Cerebellar nuclear complex (tissue), 1 donor: ENCODE measurements around the gene SDCCAG8.

Experiments
- DNase-seq, 2 experiments: peaks; one replicate each; lab custom pipeline; 2025; lab: John Stamatoyannopoulos, UW

Gene SDCCAG8

GRCh38 chr1:243281672-243282071 is 25.8 kb downstream of the SDCCAG8 start:
- DNase-seq: no peak

GRCh38 chr1:243286409-243287122 is 30.7 kb downstream of the SDCCAG8 start:
- no peak for DNase-seq

DNA sequence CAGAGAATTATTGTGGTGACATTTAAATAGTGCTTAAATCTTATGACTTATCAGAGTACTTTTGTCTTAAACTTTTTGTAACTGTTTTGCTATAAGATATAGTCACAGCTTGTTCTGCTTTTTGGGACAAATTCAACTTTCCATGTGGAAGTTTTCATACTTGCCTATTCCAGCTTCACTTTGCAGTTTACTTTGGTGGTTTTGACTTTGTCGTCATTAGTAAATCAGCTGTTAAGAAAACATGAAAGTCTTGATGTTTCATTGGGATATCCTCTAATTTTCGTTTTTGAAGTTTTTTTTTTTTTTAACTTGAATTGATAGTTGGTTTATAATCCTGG is 31.3 kb downstream of the SDCCAG8 start:
- DNase-seq: no peak

- no peak for DNase-seq
Observed at GRCh38 chr1:243287652-243288051, 31.8 kb downstream of the SDCCAG8 start.

DNA sequence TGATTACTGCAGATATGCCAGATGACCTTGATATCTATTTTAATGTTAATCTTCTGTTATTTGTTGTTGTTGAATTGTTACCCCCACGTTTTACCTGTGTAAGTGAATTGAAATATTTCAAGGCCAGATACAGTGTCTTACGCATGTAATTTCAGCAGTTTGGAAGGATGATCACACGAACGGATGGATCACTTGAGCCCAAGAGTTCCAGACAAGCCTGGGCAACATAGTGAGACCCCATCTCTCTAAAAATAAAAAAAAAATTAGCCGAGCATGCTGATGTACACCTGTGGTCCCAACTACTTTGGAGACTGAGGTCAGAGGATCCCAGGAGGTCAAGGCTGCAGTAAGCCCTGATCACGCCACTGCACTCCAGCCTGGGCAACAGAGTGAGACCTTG is 32.2 kb downstream of the SDCCAG8 start:
- no peak for DNase-seq

- DNase-seq: no peak
Observed at GRCh38 chr1:243291292-243291691, 35.5 kb downstream of the SDCCAG8 start.

DNA sequence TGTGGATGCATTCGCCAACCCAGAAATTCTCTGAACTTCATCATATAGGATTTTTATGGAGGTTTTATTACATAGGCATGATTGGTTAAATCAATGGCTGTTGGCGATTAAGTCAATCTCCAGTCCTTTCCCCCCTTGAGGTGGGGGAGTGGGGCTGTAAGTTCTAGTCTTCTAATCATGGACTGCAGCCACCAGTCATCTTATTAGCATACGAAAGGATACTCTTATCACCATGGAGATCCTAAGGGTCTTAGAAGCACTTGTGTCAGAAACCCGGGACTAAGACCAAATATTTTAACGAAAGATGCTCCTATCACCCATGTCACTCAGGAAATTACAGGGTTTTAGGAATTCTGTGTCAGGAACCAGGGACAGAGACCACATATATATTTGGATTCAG is 36.3 kb downstream of the SDCCAG8 start:
- no peak for DNase-seq

- DNase-seq: no peak
Observed at GRCh38 chr1:243293941-243294722, 38.3 kb downstream of the SDCCAG8 start.

DNA sequence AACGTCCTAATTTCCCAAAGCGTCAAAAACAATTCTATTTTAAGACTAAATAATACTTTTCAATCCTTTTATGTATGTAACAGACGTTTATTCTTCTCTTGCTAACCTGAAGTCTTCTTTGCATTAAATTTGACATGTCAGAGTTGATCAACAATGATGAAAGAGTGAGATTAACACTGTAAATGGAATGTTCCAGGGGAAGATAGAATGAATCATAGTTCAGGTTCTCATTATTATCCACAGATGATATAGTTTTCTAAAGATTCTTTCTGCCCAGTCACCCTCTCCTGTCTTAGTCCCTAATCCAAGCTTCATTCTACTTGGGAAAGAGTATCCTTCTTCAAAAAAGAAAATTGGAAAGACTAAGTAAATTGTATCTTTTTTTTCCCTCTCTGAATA is 38.9 kb downstream of the SDCCAG8 start:
- no peak for DNase-seq

DNA sequence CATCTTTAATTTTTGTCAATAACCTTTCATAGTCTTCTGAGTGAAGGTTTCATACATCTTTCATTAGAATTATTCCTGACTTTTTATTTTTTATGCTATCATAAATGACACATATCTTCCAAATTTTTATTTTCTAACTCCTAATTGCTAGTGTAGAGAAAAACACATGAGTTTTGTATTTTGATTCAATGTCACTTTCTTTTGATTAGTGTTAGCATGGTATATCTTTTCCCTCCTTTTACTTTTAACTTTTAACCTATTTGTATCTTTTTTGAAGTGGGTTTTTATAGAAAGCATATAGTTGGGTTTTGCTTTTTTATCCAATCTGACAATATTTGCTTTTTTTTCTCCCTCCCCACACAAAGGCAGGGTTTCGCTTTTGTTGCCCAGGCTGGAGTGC is 43.2 kb downstream of the SDCCAG8 start:
- DNase-seq: no peak

DNA sequence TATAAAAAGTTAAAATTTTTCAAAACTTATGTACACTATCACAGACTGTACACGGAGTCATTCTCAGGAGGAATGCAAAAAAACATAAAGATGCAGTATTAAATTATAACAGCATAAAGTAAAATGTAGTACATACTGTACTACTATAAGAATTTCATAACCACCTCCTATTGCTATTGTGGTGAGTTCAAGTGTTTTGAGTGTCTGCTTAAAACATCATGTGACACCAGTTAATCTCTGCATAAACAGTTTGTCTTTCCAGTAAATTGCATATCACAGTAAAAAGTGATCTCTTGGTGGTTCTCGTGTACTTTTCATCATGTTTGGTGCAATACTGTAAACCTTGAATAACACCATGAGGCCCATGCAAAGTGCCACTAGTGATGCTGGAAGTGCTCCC is 45.2 kb downstream of the SDCCAG8 start:
- DNase-seq: no peak

DNA sequence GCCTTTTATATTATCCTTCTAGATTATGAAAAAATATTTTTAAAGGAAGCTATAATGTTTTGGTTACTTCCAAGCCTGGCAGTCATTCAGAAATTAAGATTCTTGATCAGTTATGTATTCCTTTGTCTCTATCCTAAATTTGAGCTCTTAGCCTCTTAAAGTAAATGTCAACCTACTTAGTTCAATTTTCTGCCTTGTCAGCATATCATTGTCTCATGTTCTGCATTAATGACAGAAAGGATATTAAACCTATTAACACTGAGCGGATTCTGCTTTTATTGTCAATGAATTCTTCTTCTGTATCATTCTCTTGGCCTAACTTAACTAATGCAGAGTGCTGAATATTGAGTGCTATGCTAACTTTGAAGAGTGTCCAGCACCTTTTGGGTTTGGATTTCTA is 56.0 kb downstream of the SDCCAG8 start:
- no peak for DNase-seq

DNA sequence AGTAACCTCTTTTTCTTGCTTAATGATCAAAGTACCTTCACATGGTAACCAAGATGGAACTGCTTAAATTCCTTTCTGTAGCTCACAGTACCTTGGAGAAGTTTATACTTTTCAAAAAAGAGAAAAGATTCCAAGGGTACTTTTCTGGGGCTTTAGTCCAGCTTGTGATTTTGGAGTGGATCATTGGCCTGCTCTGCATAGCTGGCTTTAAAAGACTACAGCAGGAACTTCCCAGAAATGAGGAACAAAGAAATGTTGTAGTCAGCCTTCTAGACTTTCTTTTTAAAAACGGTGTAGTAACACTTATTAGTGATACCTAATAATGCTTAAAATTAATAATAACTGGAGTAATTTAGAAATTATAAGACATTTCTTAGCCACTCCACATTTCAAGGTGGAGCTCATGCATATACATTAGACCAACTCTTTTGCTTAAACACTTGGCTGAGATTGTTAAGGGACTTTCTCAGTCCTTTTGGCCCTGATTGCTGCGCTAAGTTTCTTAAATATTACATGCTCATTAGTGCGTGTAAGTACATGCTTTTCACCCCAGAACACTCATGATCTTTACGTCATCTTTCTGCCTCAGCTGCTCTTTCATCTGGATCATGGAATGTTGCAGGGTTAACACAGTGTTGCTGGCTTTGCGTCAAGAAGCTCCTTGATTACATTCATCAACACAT is 57.3 kb downstream of the SDCCAG8 start:
- DNase-seq: no peak

- no peak for DNase-seq
Observed at GRCh38 chr1:243313635-243314536, 58.0 kb downstream of the SDCCAG8 start.

DNA sequence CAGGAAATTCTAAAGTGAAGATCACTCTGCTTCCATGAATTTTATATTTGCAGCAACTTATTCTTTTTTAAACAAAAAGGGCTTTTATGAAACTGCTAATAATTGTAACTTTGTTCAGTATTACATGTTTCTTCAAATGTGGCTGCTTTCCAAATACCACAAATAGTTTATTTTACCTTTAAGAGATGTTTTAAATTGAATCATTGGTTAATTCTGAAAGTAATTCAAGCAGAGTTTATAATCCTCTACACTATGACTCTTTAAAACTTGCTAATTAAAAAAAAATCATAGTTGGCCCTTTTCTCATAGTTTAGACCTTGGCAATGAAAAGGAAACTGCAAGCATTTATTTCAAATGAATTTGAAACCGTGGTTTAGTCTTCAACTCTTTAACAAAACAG is 59.6 kb downstream of the SDCCAG8 start:
- no peak for DNase-seq

DNA sequence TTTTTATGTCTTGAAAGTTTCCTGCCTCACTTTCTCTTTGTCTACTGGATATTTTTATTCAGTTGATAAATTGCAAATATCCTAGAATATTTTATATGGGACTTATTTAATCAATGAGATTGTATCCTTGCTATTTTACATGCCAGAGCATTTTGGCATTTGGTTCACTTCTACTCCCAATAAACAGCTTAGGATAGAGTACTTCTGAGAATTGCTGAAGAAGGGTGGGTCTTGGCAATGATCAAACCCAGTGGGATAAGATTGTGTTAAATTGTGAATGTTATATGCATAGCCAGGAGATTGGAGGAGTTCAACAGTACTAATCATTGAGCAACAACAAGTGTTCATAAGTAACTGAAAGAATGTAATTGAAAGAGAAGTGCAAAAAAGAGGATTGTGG is 60.1 kb downstream of the SDCCAG8 start:
- DNase-seq: no peak

- no peak for DNase-seq
Observed at GRCh38 chr1:243316366-243316989, 60.6 kb downstream of the SDCCAG8 start.

DNA sequence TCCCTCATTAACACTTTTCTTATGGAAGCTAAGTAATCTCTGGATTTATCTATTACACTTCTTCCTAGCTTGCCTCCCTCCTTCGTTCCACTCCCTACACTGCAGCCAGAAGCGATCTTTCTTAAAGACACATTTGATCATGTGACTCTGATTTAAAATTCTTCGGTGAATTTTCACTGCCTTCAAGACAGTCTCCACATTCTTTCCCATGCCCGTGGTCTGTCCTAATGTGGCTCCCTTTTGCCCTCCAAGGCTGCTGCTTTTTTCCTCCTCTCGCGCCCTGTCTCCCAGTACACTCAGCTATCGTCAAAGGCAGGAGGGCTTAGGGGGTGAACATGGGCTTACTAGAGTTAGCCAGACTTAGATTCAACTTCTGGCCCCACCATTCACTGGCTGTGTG is 64.4 kb downstream of the SDCCAG8 start:
- DNase-seq: no peak

GRCh38 chr1:243322326-243322725 is 66.5 kb downstream of the SDCCAG8 start:
- DNase-seq: no peak

GRCh38 chr1:243323491-243323890 is 67.7 kb downstream of the SDCCAG8 start:
- no peak for DNase-seq

GRCh38 chr1:243325305-243325890 is 69.6 kb downstream of the SDCCAG8 start:
- no peak for DNase-seq
